HG02623 (cell line): ENCODE results near the gene CALML6.

Experiments used
- ATAC-seq: cut with Tn5 transposase; IDR thresholded peaks from one replicate; pipeline ENCODE4 v1.9.1; 2021; ENCODE audit warnings: moderate library complexity; ENCODE audit not compliant: unreplicated experiment

CALML6 gene

GRCh38 chr1:1941211-1941841 lies 26.3 kb downstream of the CALML6 start:
- ATAC-seq = no peak

DNA sequence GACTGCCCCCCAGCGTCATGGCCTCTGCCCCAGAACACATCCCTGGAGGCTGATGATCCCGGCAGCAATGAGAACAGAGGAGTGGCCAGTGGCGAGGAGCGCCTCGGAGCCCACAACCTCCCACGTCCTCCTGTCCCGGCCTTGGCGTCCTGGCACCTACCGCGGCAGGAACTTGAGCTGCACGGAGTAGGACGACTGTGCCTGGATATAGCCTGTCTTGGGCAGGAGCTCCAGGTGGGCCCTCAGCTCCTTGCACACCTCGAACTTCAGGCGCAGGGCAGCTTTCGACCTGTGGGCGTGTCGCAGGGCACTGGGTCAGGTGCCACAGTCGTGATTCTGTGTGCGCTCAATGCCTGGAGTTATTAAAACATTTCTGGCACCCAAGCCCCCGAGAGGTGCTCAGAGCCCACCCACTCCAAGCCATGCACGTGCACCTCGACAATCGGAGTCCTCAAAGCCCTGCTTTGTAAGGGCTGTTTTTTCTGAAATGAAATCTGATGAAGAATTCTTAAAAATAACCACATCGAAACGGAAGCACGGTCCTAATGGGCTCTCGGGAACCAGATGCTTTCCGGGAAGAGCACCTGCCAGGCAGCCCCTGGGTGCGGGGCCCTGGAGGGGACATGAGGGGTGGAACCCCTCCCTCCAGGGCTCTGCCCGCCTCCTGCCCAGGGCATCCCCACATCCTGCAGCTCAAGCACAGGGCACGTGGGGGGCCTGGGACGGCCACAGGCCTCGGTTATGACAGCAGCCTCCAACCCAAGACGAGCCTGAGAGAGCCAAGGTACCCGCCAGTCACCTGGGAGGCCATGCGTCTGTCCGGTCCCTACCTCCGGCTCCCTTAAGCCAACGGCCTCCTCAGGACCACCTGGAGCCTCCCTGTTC lies 27.1 kb downstream of the CALML6 start:
- no peak for ATAC-seq

DNA sequence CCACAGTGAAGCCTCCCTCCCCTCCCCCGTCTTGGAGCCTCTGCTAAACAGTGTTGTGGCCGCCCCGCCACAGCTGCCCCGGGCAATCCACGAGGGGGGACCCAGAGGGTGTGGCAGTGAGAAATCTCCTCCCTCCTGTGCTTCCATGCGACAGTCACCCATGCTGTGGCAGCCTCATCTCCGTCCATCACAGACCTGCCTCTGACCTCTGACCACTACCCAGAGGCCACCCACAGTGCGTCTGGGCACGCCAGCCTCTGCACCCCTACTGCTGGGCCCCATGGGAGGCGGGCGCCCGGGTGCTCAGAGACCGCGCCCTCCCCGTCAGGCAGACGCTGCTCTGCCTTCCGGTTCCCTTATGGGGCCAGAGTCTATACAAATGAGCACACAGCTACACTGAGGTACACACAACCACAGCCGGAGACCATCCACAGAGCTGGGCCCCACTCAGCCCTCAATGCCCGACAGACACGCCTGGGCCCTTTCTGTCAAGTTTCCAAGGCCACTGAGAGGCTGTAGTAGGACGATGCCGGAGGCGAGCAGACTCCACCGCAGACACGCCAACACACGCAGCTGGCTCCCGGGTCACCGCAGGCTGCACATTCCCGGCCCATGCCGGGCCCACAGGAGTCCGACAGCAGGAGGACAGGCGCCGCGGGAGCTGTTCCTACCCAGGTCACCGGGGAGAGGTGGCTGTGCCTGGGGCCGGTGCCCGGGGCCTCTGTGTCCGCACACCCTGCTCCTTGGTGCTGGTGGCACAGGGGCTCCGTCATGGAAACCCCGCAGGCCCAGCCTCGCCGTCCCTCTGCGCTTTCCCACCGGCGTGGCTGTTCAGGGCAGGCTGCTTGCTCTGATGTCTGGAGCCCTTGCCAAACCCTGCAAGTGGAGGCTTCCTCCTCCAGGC lies 27.9 kb downstream of the CALML6 start:
- no peak for ATAC-seq

DNA sequence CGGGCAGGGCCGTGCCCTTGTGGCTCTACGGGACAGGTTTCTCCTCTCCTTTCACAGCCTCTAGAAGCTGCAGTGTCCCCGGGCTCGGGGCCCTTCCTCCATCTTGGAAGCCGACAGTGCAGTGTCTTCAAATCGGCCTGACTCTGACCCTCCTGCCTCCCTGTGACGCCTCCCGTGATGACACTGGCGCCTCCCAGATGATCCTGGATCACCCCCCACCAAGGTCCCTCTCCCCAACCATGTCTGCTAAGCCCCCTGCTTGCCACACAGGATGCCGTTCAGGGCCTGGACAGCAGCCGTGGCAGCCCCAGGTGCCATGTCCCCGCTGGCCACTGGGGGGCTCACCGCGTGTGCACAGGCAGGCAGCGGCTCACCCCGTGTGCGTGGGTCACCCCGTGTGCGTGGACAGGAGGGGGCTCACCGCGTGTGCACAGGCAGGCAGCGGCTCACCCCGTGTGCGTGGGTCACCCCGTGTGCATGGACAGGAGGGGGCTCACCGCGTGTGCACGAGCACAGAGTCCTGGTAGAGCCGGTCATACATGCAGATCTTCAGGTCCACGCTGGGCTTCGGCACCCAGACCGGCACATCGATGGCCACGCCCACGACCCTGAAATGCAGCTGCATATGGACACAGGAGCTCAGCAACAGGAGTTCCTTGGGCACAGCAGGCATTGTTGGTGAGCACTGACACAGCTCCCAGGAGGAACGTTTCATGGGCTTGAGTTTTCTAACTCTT lies 28.9 kb downstream of the CALML6 start:
- no peak for ATAC-seq

DNA sequence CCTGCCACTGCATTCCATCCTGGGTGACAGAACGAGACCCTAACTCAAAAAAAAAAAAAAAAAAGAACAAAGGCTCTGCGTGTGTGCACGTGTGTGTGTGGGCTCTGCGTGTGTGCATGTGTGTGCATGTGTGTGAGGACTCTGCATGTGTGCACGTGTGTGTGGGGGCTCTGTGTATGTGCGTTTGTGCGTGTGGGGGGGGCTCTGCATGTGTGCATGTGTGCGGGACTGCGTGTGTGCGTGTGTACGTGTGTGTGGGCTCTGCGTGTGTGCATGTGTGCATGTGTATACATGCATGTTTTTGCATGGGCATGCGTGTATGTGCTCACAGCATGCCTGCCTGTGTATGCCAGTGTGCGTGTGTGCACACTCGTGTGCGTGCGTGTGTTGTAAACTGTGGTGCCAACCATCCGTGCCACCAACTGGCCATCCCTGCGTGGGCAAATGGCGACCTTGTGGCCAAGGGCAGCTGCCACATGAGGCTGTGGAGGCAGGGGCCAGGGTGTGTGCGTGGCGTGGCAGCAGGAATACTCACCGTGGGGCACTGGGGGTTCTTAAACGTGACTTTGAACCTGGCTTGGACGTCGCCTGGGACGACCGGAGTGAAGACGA lies 30.8 kb downstream of the CALML6 start:
- ATAC-seq = no peak

- no peak for ATAC-seq
Observed at GRCh38 chr1:1946540-1946939, 31.5 kb downstream of the CALML6 start.

DNA sequence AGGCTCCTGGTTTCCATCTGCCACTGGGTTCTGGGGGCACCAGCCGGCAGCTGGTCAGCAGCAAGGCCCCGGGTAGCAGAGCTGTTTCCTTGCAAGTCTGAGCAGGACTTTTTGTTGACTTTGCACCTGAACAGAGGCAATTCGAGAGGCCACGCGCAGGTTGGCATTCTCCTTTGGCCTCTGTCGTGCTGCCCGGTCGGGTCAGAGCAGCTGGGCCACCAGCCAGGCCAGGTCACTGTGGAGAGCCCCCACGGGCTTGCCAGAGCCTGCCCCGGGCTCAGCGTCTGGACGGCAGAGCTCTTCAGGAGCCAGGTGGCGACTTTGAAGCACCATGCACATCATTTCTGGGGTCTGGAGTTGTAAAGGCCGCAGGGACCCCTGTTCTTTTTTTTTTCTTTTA lies 32.4 kb downstream of the CALML6 start:
- no peak for ATAC-seq

DNA sequence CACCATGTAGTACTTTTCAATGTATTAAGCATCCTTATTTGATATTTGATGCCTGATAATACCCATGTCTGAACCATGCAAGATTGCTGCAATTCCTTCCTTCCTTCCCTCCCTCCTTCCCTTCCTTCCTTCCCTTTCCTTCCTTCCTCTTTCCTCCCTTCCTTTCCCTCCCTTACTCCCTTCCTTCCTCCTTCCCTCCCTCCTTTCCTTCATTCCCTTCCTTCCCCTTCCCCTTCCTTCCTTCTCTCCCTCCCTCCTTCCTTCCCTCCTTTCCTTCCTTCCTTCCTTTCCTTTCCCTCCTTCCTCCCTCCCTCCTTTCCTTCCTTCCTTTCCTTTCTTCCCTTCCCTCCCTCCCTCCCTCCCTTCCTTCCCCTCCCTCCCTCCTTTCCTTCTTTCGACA lies 33.7 kb downstream of the CALML6 start:
- no peak for ATAC-seq

DNA sequence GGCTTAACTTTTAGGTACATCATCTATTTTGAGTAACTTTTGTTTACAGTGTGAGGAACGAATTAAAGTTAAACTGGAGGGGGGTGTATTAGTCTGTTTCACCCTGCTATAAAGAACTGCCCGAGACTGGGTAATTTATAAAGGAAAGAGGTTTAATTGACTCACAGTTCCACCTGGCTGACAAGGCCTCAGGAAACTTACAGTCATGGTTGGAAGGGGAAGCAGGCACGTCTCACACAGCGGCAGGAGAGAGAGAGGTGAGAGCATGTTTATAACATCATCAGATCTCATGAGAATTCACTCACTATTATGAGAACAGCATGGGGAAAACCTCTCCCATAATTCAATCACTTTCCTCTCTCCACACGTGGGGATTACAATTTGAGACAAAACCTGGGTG lies 35.9 kb downstream of the CALML6 start:
- ATAC-seq = no peak

DNA sequence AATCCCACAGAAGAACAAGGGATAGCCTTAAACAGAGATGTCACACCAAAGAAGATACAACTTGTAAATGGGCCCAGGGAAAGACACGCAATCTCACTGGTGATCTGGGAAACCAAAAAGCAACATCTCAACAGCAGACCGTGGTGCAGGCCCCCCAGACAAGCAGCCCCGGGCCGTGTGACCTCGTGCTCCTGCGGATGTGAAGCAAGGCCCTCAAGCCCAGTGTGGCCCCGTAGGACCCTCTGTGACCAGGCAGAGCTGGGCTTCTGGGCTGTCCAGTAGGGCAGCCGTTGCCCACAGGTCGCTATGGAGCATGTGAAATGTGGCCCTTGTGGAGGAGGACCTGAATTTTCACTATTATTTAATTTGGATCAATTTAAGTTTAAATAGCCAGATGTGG lies 39.0 kb downstream of the CALML6 start:
- ATAC-seq = no peak

DNA sequence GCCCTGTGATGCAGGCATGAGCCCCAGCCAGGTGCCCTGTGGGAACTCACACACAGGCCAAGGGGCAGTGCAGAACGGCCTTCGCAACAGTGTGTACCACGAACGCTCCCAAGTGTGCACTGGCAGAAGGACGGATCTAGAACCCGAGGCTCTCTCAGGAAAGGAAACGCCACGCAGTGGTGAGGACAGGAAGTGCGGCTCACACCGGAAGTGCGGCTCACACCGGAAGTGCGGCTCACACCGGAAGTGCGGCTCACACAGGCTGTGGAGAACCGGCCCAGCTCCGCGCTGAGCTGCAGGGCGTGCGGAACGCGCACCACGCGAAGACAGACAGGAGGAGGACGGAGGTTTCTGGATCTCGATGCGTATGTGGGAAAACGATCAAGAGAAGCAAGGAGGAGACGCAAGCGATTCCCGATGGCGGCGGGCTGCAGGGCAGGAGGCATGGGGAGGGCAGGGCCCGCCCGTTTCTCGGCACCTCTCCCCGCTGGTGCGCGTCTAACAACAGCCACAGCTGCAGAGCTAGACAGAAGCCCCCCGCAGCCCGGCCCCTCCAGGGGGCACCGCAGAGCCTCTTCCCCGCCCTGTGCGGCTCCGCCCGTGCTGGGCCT lies 39.9 kb downstream of the CALML6 start:
- ATAC-seq = no peak

DNA sequence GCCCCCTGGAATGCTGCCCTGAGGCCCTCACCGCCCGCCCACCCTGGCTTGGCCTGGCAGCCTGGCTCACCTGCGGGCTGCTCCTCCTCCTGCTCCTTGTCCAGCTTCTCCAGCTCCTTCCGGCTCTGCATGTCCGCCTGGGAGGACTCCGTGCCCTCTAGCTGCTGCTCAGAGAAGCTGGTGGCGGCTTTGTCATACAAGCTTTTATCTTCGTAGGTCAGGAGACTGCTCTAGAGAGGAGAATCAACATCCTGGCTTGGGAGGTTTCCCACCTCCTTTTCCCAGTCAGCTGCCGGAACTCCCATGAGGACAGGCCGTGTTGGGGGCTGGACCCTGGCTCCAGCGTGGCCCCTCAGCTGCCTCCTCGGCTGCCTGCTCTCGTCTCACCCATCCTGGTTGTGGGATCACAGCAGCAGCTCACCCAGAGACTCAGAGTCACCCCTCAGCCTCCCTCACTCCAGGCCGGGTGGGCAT lies 40.6 kb downstream of the CALML6 start:
- ATAC-seq = no peak

GRCh38 chr1:1956101-1956500 lies 41.0 kb downstream of the CALML6 start:
- no peak for ATAC-seq

GRCh38 chr1:1956586-1957532 lies 41.8 kb downstream of the CALML6 start:
- ATAC-seq = no peak

GRCh38 chr1:1957533-1957961 lies 42.5 kb downstream of the CALML6 start:
- ATAC-seq = no peak

DNA sequence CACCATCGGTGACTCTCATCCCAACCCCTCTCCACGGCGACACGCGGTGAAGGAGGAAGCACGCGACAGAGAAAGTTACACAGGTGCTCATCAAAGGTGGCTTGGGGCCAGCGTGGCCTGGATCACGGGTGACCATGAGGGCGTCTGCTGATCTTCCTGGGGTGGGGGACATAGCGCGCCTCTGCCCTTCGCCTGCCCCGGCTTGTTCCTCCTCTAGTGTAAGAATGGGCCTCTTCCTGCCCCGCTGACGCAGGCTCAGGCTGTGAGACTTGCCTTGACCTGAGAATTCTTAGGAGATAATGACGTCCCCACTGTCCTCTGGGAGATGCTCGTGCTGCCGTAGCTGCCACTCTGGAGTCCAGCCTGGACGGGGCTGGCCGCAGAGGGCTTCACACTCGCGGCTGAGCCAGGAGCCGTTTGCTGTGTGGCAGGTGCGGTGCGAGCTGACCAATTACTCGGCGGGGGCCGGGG lies 43.0 kb downstream of the CALML6 start:
- no peak for ATAC-seq

DNA sequence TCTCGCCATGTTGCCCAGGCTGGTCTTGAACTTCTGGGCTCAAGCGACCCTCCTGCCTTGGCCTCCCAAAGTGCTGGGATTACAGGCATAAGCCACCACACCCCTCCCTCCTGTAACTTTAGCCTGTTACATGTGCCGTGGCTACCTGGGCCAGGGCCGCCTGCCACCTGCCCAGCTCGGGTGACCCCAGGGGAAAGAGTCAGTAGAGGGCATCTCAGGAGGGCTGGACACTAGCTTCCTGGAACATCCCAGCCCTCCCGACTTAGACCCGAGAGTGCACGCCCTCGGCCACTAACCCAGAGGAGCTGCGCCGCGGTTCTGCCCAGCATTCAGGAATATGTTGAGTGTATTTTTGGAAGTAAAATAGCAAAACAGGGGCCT lies 44.4 kb downstream of the CALML6 start:
- no peak for ATAC-seq

DNA sequence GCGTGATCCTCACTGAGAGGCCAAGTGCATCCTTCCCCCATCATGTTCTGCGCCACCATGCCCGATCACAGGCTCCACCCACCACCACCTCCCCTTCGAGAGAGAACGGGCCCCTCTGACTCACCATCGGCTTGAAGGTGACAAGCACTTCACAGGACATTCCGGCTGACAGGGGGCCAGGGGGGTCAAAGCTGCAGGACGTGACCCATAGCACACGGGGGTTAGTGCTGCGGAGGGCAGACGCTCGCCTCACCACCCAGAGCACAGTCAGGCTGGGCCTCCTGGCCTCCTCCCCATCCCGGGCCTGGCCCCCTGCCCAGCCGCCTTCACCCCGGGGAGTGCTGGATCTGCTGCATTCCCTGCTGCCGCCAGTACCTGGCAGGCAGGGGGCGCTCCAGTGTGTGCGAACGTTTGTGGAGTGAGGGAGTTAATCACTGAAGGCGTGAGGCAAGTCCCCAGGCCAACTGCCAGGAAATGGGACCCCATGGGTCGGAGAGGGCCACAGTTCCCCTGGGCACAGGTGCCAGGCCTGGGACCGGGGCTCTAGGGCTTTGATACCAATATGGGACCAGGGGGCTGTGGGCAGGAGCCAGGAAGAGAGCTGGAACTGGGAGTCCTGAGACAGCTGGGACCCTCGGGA lies 44.9 kb downstream of the CALML6 start:
- no peak for ATAC-seq
